Fibroblast of skin of back (primary cell): ENCODE data around the gene CENATAC.
A peak's percentile ranks its signal among the peaks of the same experiment; 100 is the strongest.
"Not testable (repeated sequence)": the region's sequence is repeated elsewhere in the genome, so short reads cannot be mapped to it uniquely, and the experiment has no call there.

Experiments used
- DNase-seq: peaks from one replicate; pipeline ENCODE4 v3.0.0-alpha.2; 2013

Gene CENATAC

GRCh38 chr11:119055901-119056300, 58.0 kb downstream of the CENATAC start:
- DNase-seq = peak; percentile 47

DNA sequence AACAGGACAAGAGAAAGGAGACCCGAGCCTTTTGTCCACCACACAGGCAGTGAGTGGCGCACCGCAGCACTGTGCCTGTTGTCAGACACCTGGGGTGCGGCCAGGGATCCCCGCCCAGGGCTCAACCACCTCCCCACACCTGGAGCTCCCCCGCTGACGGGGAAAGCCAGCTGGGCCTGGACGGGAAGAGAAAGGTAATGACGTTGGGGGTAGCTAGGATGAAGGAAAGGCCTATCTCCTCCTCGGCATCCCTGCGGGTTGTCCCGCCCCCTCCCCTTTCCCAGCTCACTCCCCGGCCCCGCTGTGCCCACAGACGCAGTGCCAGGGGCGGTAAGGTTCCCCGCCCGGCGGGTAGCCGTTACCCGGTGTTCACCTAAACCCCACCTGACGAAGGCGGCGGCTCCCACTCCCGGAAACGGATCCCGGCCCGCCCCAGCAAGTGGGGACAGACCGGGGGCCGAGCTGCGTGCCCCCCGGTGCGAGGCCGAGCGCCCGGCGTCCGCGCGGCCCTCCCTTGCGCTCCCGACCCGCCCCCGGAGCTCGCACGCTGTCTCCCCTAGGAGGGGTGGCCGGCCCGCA, 58.6 kb downstream of the CENATAC start:
- no peak for DNase-seq

DNA sequence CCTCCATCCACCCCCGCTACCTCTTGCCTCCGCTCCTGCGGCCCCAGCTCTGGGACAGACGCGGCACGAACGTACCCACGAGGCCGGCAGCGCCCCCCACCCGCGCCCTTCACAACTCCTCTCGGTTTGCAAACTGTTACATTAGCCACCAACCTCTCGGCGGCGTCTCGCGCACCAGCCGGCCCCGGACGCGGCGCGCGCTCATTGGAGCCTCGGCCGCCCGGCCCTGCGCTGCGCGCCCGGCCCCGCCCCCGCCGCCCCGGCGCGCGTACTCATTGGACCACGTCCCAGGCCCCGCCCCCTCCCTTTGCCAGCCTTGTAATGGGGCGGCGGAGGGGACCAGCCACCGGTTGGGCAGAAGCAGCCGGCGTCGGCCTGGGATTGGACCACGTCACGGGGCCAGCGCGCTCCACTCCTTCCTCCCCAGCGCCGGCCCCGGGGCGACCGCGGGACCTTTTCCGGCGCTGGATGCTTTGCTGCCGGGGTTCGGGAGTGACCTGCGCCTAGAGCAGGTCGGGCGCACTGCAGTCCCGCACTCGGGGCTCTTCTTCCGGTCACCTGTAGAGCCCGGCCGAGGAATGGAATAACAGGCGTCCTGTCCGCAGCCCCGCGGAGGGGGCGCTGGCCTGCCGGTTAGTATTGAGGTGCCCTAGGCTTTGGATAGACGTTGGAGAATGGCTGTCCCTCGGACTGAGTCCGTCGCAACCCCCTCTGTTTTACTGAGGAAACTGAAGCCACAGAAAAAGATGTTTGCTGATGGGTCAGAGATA, 59.2 kb downstream of the CENATAC start, which contains the start of gene HYOU1:
TSS of gene HYOU1 (minus strand) at position 206 of the 770 bp plus-strand sequence. CDS start 1,045 bp downstream, outside the sequence.
- DNase-seq = peak; percentile 97

DNA sequence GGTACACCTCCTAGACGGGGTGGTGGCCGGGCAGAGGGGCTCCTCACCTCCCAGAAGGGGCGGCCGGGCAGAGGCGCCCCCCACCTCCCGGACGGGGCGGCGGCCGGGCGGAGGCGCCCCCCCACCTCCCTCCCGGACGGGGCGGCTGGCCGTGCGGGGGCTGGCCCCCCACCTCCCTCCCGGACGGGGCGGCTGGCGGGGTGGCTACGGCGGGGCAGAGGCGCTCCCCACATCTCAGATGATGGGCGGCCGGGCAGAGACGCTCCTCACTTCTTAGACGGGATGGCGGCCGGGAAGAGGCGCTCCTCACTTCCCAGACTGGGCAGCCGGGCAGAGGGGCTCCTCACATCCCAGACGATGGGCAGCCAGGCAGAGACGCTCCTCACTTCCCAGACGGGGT, 61.2 kb downstream of the CENATAC start:
- not testable (repeated sequence) for DNase-seq

GRCh38 chr11:119061256-119061655, 63.3 kb downstream of the CENATAC start:
- DNase-seq = no peak

GRCh38 chr11:119062779-119063178, 64.8 kb downstream of the CENATAC start:
- DNase-seq = peak; percentile 37

GRCh38 chr11:119065369-119065768, 67.4 kb downstream of the CENATAC start:
- peak; percentile 41 for DNase-seq
